HG02943 (cell line): ENCODE measurements around the gene FAM184A.
A peak's percentile ranks its signal among the peaks of the same experiment; 100 is the strongest.

ENCODE experiments used
- ATAC-seq: cut with Tn5 transposase; IDR thresholded peaks from one replicate; pipeline ENCODE4 v1.9.1; 2021; ENCODE audit warnings: mild to moderate bottlenecking, low read depth, moderate library complexity; ENCODE audit not compliant: unreplicated experiment

FAM184A gene

DNA sequence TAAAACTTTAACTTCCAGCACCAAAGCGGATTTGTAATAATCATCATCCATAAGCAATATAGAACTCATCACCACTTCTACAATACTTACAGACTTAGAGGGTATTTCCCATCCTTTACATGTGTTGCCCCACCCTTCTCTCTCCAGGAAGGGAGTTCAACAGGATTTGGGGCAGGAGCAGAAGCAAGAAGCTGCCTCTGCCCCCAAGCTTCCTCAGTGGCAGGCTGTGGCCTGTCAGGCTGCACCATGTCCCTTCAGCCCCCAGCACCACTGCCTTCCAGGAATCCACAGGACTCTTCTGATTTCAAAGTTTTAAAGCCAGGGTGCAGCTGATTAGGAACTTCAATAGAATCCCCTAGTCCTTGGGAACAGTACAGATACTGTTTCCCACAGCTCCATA is 106.8 kb downstream of the FAM184A start:
- ATAC-seq: no peak

DNA sequence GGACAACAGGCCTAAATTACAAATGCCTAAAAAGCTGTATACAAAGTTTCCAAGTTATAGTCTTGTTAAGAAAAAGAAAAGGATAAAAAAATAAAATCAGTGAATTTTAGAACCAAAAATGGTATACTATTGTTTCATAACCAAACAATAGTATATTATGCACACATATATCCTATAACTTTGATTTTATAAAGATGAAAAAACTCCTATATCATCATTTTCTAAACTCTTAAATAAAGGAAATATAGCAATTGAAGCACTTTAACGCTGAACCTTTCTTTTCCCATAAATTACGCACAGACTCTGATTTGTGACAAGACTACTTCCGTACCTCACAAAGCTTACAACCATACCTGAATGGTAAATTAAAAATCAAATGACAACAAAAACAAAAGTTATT is 107.6 kb downstream of the FAM184A start:
- ATAC-seq: no peak

DNA sequence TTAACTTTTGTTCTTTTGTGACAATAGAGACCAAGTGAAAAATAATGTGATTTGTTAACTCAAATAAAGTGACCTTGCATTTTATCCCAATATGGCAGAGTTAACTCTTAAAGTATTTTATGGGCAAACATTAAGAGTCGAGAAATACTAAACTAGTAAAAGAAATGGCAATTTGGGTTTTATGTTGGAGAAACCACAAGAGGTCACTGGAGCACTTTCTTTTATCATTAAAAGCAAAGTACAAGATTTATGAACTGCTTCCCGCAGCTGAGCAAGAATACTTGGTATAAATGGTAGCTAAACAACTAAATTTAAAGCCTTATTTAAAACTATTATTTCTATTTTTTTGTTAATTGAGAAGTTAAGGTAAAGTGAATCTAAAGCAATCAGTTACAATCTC is 110.0 kb downstream of the FAM184A start:
- no peak for ATAC-seq

- ATAC-seq: no peak
These were observed 111.2 kb downstream of the FAM184A start for GRCh38 chr6:118967239-118967638.

GRCh38 chr6:118965843-118966370 is 112.6 kb downstream of the FAM184A start:
- no peak for ATAC-seq

GRCh38 chr6:118965371-118965770 is 113.1 kb downstream of the FAM184A start:
- no peak for ATAC-seq

DNA sequence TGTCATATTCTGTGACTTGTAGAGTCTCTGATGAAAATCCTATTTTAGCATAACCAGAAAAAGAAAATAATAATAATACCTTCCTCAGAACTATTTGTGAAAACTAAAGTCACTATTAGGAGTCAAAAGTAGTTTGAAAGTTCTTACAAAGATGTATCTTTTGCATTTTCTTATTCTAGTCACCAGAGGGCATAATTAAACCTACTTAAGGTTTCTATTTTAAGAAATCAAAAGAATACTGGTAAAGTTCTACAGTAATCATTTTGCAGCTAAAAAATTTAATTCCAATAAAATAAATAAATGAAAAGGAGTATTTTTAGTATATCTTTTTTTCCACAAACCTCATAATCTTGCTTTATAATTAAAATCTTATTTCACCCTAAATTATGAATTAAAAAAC is 115.5 kb downstream of the FAM184A start:
- ATAC-seq: no peak

- ATAC-seq: no peak
These were observed 118.6 kb downstream of the FAM184A start for GRCh38 chr6:118959903-118960302.

- no peak for ATAC-seq
These were observed 125.1 kb downstream of the FAM184A start for GRCh38 chr6:118953391-118953790.

- no peak for ATAC-seq
These were observed 125.8 kb downstream of the FAM184A start for GRCh38 chr6:118952683-118953082.

- no peak for ATAC-seq
These were observed 133.2 kb downstream of the FAM184A start for GRCh38 chr6:118945217-118945616.

GRCh38 chr6:118940770-118941169 is 137.7 kb downstream of the FAM184A start:
- no peak for ATAC-seq

DNA sequence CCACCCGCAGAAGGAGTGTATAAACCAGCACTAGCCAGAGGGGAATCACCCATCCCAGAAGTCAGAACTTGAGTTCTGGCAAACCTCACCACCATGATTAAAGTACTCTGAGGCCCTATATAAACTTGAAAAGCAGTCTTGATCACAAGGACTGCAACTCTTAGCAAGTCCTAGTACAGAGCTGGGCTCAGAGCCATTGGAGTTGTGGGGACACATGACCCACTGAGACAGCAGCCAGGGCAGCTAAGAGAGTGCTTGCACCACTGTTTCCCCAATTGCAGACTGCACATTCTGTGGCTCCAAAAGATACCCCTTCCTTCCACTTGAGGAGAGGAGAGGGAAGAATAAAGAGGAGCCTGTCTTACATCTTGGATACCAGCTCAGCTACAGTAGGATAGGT is 138.8 kb downstream of the FAM184A start:
- no peak for ATAC-seq

DNA sequence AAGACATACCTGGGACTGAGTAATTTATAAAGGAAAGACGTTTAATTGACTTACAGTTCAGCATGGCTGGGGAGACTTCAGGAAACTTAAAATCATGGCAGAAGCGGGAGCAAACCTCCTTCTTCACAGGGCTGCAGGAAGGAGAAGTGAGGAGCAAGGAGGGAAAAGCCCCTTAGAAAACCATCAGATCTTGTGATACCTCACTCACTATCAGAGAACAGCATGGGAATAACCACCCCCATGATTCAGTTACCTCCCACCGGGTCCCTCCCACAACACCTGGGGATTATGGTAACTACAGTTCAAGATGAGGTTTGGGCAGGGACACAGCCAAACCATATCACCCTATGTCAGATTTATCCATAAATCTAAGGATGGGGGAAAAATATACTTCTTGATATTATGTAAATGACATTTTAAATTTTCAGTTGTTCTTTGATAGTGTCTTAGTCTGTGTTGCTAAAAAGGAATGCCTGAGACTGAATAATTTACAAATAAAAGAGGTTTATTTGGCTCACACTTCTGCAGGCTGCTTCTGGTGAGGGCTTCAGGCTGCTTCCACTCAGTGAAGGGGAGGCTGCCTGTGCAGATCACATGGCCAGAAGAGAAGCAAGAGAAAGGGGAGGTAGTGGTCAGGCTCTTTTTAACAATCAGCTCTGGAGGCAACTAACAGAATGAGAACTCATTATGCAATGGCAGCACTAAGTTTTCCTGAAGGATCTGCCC is 142.3 kb downstream of the FAM184A start:
- ATAC-seq: no peak

DNA sequence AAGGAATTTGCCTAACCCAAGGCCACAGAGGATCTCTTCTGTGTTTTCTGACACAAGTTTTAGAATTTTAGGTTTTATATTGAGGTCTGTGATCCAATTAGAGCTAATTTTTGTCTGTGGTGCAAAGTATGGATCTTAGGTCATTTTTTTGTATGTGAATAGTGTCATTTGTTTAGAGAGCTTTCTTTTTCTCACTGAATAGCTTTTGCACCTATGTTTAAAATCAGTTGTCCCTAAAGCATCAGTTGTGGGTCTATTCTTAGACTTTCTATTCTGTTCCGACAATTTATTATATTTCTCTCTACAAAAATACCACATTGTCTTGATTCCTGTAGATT is 143.2 kb downstream of the FAM184A start:
- peak; percentile 4 for ATAC-seq

GRCh38 chr6:118934461-118935330 is 143.8 kb downstream of the FAM184A start, which contains the start of gene MCM9:
Gene MCM9, minus strand, starts transcription at chr6:118935159. Its CDS starts 3,436 bp downstream, at chr6:118931723.
- ATAC-seq: peak; percentile 91

- peak; percentile 10 for ATAC-seq
These were observed 144.5 kb downstream of the FAM184A start for GRCh38 chr6:118933855-118934460.

DNA sequence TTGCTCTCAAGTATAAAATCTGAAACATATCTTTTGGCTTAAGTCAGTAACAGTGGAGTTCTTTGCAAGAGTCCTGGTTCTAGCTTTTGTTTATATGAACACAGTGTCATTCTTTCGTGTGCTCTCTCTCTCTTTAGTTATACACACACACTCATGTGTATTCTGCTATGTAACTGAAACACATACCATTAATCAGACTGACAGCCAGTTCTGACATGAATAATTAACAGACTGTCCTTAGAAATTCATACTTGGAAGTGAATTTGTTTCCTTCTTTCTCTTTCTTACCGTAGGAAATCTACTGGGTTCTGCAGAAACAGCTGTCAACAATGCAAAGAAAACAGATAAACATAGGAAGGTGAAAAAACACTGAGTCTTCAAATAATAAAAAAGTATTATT is 146.0 kb downstream of the FAM184A start:
- ATAC-seq: no peak

DNA sequence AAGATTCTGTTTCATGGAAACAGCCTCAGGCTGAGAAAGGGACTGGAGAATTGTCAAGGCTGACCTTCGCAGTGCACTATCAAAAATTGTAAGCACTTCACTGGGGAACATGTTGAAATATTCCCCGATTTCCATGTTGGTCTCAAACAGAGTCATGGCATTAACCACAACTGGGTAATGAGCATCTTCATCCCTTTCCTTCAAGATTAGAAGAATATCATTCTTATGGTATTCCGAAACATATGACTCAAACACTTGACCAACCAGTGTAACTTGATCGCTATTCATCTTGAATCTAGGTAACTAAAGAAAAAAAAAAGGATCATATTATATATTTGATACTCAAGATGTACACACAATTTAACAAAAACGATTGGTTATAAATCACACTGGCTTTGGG is 147.0 kb downstream of the FAM184A start:
- ATAC-seq: no peak

DNA sequence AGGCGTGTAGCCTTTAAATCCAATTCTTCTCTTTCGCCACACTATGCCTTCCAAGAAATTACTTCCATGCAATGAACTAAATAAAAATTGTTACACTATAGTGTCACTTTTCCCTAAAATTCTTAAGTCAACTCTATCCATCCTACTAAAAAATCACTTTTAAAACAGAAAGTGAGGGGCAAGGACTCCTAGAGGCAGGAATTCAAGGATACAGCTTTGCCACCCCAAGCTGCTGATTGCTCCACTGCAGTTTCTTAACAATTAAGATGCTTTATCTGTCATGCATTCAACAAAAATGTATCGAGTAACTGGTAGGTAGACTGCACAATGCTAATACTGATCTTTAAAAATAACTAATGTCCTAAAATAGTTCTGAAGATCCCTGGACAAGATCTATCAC is 147.8 kb downstream of the FAM184A start:
- ATAC-seq: no peak

GRCh38 chr6:118923035-118923434 is 155.4 kb downstream of the FAM184A start:
- ATAC-seq: no peak
